Stimulated activated CD4-positive, alpha-beta T cell treated with anti-CD3 and anti-CD28 coated beads, Interleukin-1b, Interleukin-23, amount 100 ng/mL, for 4 hours (primary cell): ENCODE data around the gene ARFRP1.
A peak's percentile ranks its signal among the peaks of the same experiment; 100 is the strongest.
"Not testable (repeated sequence)": the region's sequence is repeated elsewhere in the genome, so short reads cannot be mapped to it uniquely, and the experiment has no call there.

Experiments
- DNase-seq, 2 donors: peaks; one replicate each; pipeline ENCODE4 v3.0.0-alpha.2; 2020; ENCODE audit warnings: low read depth in 2 of 2

The ARFRP1 gene

DNA sequence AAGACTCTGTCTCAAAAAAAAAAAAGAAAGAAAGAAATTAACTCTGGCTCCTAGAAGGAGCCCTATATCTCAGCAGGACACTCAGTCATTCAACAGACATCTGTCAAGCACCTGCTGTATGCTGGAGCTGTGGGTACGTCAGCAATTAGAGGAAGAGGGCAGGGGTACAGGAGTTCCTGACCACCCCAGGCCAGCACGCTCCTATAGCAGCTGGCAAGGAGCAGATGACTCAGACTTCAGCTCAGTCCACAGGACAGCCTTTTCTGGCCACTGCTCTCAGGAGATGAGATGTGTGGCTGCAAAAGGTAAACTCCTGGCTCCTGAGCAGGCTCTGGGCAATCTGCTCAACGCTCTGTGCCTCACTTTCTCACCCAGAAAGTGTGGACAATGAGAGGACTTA lies 51.3 kb downstream of the ARFRP1 start:
- DNase-seq = no peak

DNA sequence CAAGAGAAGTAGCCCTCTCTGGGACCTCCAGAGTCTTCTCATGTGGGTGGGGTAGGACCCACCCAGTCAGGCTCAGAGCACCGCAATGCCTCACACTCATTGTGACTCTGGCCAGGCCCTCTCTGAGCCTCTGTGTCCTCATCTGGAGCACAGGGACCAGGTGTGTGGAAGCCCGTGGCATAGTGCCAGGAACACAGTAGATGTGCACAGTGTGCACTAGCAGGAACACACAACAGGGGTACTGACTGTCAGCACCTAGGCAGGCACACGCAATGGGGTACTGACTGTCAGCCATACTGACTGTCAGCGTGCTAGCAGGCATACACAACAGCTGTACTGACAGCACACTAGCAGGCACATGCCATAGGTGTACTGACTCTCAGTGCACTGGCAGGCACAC lies 52.5 kb downstream of the ARFRP1 start:
- no peak for DNase-seq

DNA sequence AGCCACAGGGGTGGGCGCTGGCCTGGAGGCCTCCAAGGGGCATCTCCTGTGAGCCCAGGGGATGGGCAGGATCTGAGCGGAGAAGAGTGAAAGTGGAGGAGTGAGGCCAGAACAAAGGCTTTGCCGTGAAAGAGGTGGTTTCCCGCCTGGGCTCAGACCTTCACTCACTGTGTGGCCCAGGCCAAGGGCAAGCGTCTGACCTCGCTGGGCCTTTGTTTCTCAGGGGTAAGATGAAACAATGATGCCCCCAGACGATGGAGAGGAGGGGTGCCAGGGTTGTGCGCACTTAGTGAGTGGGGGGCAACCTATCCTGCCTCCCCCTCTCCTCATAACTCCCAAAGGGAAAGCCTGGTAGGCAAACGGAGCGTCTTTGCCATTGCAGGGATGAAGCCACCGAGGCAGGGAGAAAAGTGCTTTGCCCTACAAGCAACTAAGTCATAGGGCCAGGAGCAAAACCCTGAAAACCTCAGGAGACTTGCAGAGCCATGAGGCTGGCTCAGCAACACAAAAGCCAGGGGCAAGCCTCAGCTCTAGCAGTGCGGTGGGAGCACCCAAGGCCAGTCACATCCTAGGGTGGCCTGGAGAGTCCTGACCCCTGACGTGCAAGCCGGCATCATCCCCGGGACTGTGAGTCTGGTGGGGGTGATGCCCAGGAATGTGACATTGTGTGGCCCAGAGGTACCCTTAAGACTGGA lies 53.7 kb downstream of the ARFRP1 start:
- no peak for DNase-seq

DNA sequence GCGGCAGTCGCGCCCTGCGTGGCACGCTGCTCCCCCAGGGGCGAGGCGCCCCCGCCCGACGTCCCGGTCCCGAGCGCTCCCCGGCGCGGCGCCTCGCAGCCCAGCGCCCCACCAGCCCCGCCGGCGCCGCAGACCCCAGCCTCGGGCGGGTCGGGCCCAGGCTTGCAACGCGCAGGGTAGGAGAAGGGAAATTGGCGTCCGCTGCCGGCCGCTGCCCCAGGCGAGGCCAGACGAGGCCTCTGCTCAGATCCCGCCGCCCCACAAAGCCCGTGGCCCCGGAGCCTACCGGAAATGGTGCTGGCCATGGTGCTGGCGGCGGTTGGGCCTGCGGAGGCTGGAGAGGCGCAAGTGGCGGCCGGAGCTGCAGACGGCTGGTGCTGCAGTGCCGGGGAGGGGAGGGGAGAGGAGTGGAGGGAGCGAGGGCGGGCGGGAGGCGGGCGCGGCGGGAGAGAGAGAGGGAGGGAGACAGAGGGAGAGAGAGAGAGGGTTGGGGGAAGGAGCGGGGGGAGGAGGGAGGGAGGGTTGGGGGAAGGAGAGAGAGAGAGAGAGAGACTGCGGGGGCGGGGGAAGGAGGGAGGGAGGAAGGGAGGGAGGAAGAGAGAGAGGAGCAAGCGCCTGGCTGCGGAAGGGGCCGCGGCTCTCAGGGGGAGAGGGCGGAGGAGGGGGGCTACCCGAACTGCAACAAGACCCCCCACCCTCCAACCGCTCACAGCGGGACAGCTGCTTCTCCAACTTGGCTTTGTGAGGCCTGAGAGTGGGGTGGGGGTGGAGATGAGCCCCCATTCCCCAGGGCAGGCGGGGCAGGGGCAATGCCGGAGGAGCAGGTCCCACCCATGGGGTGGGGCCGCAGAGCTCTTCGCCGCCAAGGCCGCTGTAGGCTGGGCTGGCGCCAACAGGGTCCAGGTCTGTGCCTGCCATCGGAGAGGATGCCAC lies 54.5 kb downstream of the ARFRP1 start, which contains the start of gene STMN3:
STMN3 (minus strand) TSS at position 384 of the 933 bp plus-strand sequence; CDS start at position 305, 79 bp downstream.
- peak; percentile 56 for DNase-seq

DNA sequence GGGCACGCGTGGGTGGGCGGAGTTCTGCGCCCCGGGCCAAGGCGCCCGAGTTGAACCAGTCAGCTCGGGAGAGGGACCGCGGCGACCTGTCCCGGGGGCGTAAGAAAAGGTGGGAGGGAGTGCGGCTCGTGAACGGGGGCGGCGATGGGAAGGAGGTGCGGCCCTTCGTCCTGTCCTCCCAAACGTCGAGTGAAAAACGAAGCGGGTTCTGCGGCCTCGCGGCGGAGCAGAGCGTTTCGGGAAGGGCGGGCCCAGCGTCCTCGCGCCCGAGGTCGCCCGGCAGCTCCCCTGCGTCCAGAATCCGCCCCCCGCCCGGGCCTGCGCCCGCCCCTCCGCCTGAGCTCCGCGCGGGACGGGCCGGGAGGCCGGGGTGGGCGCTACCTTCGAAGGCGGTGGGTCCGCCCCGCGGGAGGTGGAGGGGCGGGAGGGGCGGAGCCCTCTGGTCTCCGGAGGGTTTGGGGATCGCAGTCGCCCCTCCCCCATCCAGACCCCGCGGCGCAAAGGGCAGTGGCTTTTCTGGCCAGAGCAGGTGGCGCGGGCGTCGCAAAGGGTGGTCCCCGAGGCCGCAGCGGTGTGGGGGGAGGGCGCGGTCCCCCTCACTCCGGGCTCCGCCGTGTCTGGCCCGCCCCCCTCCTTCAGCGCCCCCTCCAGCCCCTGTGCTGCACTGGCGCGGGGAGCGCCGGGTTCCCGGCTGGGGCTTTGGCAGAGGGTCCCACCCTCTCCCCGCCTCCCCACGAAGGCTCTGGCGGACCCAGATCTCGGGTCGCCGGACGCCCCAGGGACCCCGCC lies 55.4 kb downstream of the ARFRP1 start:
- peak; percentile 38 to 40 for DNase-seq

DNA sequence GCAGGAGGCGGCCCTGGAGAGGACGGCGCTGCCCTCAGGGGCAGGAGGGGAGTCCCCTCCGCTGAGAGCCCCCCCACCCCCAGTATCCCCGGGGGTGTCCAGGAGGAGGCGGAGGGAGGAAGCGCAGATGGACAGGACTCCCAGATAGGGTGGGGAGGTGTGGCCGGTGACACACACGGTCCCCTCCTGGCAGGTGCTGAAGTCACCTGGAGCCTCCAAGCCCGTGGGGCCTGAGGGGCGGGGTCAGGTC lies 55.9 kb downstream of the ARFRP1 start:
- DNase-seq = no peak

DNA sequence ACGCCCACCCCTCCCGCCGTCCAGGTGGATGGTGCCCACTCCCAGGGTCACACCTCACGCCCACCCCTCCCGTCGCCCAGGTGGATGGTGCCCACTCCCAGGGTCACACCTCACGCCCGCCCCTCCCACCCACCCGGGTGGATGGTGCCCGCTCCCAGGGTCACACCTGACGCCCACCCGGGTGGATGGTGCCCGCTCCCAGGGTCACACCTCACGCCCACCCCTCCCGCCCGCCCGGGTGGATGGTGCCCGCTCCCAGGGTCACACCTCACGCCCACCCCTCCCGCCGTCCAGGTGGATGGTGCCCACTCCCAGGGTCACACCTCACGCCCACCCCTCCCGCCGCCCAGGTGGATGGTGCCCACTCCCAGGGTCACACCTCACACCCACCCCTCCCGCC lies 57.3 kb downstream of the ARFRP1 start:
- not testable (repeated sequence) for DNase-seq

DNA sequence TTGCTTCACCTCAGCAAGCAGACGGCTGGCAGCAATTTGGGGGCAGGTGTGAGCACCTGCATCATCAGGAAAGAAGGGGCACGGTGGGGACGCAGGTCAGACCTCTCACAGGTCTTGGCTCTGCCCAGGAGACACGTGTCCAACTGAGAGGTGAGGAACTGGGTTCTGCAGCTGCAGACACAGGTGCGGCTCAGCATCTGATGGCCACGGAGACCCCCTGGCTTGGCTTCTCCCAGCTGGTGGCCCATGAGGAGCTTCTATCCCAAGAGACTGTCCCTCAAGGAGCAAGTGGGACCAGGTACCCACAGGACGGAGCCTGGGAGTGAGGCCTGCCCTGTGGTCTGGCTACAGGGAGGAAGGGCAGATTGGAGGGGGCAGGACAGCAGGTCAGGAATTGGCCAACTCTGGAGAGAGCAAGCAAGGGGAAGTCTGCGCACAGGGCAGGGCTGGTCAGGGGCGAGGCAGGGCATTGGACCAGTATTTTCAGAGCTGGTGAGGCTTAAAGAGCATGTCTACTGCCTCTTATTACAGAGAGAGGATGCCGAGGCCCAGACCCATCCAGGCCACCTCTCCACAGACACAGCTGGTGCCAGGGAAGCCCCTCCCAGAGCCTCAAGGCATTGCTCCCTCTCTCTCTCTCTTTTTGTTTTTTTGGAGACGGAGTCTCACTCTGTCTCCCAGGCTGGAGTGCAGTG lies 58.7 kb downstream of the ARFRP1 start:
- no peak for DNase-seq
